ENCODE data around the gene RAB11FIP4. TPM values are rescaled to one million over a fixed set of nuclear protein-coding genes. Genes with fewer than 3 reads are reported as not detected.

RAB11FIP4 gene
- total and polyA plus RNA-seq, 2 donors (not counting 1 experiment from before 2014, with no cell fraction given): 17.0 to 70.5 TPM

DNA sequence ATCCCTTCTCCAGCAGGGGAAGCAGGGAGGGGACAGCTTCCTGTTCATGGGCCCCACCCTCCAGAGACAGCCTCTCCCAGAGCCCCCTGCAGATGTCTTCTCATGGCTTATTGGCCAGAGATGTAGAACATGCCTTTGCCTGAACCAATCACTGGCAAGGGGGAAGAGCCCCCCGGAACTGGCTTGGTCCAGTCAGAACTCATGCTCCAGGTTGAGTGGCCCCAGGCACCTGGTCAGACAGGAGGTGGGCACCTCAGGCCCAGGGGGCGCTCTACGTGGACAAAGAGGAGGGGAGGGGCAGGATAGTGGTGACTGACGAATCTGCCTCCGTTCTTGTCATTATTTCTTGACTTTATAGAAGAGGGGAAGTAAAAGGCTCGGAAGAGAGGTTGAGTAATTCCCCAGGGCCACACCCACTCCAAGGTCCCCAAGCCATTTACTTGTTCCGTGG, 23.6 kb downstream of the RAB11FIP4 start:
- Histone ChIP-seq H4K20me1 (ENCODE audit: control insufficient read depth, insufficient read depth, low read length, poor library complexity, severe bottlenecking) (no peaks in the 10 kb centered on the region), H3K79me2 (ENCODE audit: control insufficient read depth, insufficient read depth, low read length) (no peaks in the 10 kb centered on the region), H3K4me1 (ENCODE audit: control insufficient read depth in 2 of 2, insufficient read depth in 2 of 2, low read length in 2 of 2) (peaks cover 9% of the 10 kb centered on the region in 2 donors), H3K27ac (ENCODE audit: low read length in 2 of 2) (no peak overlapping the region), H3K4me2 (replicated peaks; ENCODE audit: low read depth, low read length, poor library complexity, severe bottlenecking) (peak overlapping the region; percentile 17), H3K27me3 (replicated peaks in 1 of 4; ENCODE audit: control extremely low read depth in 1 of 4, control insufficient read depth in 3 of 4, insufficient read depth in 4 of 4, low read length in 3 of 4) (no peaks in the 10 kb centered on the region), H3K36me3 (replicated peaks in 1 of 2; ENCODE audit: control extremely low read depth in 1 of 2, control insufficient read depth in 1 of 2, extremely low read depth in 1 of 2, insufficient read depth in 2 of 2, low read length in 1 of 2) (no peaks in the 10 kb centered on the region), H3K9ac (ENCODE audit: low read length) (no peak overlapping the region), H3K9me3 (ENCODE audit: control extremely low read depth in 1 of 3, control insufficient read depth in 2 of 3, insufficient read depth in 1 of 3, low read length in 2 of 3) (peaks cover 0 to 4% (median 0%) of the 10 kb centered on the region in 3 donors), H3K4me3 (ENCODE audit: control extremely low read depth in 1 of 5, extremely low read depth in 1 of 5, insufficient read depth in 1 of 5, low read depth in 2 of 5, low read length in 4 of 5) (peak overlapping the region in 1 of 5 experiments; percentile 5), H2AFZ (ENCODE audit: insufficient read depth, low read depth, low read length, poor library complexity, severe bottlenecking) (peak overlapping the region; percentile 39)
- no peak for TF ChIP-seq EZH2 (IDR thresholded peaks at IDR 0.05; ENCODE audit: borderline replicate concordance, insufficient read depth, low read depth, low read length, poor library complexity, severe bottlenecking)
- TF ChIP-seq, protein P1, sequence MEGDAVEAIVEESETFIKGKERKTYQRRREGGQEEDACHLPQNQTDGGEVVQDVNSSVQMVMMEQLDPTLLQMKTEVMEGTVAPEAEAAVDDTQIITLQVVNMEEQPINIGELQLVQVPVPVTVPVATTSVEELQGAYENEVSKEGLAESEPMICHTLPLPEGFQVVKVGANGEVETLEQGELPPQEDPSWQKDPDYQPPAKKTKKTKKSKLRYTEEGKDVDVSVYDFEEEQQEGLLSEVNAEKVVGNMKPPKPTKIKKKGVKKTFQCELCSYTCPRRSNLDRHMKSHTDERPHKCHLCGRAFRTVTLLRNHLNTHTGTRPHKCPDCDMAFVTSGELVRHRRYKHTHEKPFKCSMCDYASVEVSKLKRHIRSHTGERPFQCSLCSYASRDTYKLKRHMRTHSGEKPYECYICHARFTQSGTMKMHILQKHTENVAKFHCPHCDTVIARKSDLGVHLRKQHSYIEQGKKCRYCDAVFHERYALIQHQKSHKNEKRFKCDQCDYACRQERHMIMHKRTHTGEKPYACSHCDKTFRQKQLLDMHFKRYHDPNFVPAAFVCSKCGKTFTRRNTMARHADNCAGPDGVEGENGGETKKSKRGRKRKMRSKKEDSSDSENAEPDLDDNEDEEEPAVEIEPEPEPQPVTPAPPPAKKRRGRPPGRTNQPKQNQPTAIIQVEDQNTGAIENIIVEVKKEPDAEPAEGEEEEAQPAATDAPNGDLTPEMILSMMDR (IDR thresholded peaks at IDR 0.05): no peak
- intact Hi-C loops (cut with micrococcal nuclease): no loop called here
- CTCF ChIA-PET: interaction anchor here (1.2 to 1.7 kb wide), 2 partner anchors 25 to 26 kb away, joined by 3 to 6 read pairs; no protein-coding TSS in a partner anchor
- Mint-ChIP-seq H3K27ac (no peak overlapping the region), H3K4me1 (peaks cover 10% of the 10 kb centered on the region), H3K4me3 (no peak overlapping the region), H3K27me3 (peaks cover 7% of the 10 kb centered on the region), H3K9me3 (ENCODE audit: insufficient read depth) (no peaks in the 10 kb centered on the region)
- ATAC-seq (ENCODE audit: low read depth) (no peak), DNase-seq (peak; percentile 22)
- POLR2A ChIA-PET: no interaction called here
- WGBS (ENCODE audit: insufficient coverage): 70% methylated on average over 1 of the region's 7 CpGs

DNA sequence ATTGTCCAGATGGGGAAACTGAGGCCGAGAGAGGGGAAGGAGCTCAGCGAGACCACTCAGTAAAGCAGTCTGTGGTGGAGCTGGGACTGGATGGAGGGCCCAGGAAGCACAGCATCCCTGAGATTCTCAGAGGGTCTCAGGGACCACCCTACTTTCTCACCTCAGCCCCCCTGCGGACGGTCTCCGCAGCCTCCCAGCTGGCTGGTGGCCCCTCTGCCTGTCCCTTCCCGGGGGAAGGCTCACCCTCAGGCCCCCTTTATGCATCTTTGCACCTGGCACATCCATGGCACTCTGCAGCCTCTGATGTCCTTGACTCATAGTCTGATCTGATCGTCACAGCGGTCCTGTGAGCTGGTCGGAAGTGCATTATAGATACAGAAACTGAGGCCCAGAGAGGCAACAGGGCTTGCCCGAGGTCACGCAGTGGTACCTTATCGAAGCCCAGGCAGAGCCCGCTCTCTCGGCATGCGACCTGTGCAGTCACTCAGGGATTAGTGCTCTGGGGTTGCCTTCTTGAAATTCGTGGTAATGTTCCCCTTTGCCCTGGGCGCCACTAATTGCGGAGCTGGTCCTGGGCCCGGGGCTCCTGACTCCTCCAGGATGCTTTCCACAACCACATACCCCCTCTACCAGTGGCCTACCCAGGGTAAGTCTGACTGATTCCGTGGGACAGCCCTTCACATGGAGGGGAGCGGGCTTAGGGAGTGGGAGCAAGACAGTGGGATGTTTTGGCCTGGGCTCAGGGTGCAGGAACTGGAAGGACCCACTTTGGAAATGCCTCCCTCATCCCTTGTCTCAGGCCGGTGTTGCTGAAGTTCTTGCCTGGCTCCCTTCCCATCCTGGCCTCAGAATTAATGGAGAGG, 24.4 kb downstream of the RAB11FIP4 start:
- Histone ChIP-seq H3K9ac (ENCODE audit: low read length) (no peak overlapping the region), H4K20me1 (ENCODE audit: control insufficient read depth, insufficient read depth, low read length, poor library complexity, severe bottlenecking) (no peaks in the 10 kb centered on the region), H3K4me2 (replicated peaks; ENCODE audit: low read depth, low read length, poor library complexity, severe bottlenecking) (peak overlapping the region; percentile 17), H3K27me3 (replicated peaks in 1 of 4; ENCODE audit: control extremely low read depth in 1 of 4, control insufficient read depth in 3 of 4, insufficient read depth in 4 of 4, low read length in 3 of 4) (no peaks in the 10 kb centered on the region), H3K4me1 (ENCODE audit: control insufficient read depth in 2 of 2, insufficient read depth in 2 of 2, low read length in 2 of 2) (peaks cover 9% of the 10 kb centered on the region in 2 donors), H3K36me3 (replicated peaks in 1 of 2; ENCODE audit: control extremely low read depth in 1 of 2, control insufficient read depth in 1 of 2, extremely low read depth in 1 of 2, insufficient read depth in 2 of 2, low read length in 1 of 2) (no peaks in the 10 kb centered on the region), H3K4me3 (ENCODE audit: control extremely low read depth in 1 of 5, extremely low read depth in 1 of 5, insufficient read depth in 1 of 5, low read depth in 2 of 5, low read length in 4 of 5) (no peak overlapping the region), H3K9me3 (ENCODE audit: control extremely low read depth in 1 of 3, control insufficient read depth in 2 of 3, insufficient read depth in 1 of 3, low read length in 2 of 3) (peaks cover 0 to 4% (median 0%) of the 10 kb centered on the region in 3 donors), H3K79me2 (ENCODE audit: control insufficient read depth, insufficient read depth, low read length) (no peaks in the 10 kb centered on the region), H2AFZ (ENCODE audit: insufficient read depth, low read depth, low read length, poor library complexity, severe bottlenecking) (no peak overlapping the region), H3K27ac (ENCODE audit: low read length in 2 of 2) (no peak overlapping the region)
- H3K27me3 Mint-ChIP-seq: peaks cover 5% of the 10 kb centered on the region
- H3K9me3 Mint-ChIP-seq (ENCODE audit: insufficient read depth): no peaks in the 10 kb centered on the region
- ChIA-PET CTCF (interaction anchor here (1.7 kb wide), 1 partner anchor 24 kb away, joined by 6 read pairs; no protein-coding TSS in a partner anchor), POLR2A (interaction anchor here (0.6 kb wide), 1 partner anchor 126 kb away, joined by 11 read pairs; no protein-coding TSS in a partner anchor)
- H3K27ac Mint-ChIP-seq: no peak overlapping the region
- 90% methylated on average over 15 of the region's 22 CpGs for WGBS (ENCODE audit: insufficient coverage)
- intact Hi-C loops (cut with micrococcal nuclease): no loop called here
- ATAC-seq (ENCODE audit: low read depth) (no peak), DNase-seq (no peak)
- peaks cover 10% of the 10 kb centered on the region for H3K4me1 Mint-ChIP-seq
- TF ChIP-seq, protein P1 (IDR thresholded peaks at IDR 0.05): no peak
- no peak for TF ChIP-seq EZH2 (IDR thresholded peaks at IDR 0.05; ENCODE audit: borderline replicate concordance, insufficient read depth, low read depth, low read length, poor library complexity, severe bottlenecking)
- H3K4me3 Mint-ChIP-seq: no peak overlapping the region
